D341Med (cell line): ENCODE data around the gene INHBB.

Experiments
- DNase-seq: peaks from one replicate; pipeline ENCODE4 v3.0.0; 2012; ENCODE audit warnings: low spot score

INHBB gene

DNA sequence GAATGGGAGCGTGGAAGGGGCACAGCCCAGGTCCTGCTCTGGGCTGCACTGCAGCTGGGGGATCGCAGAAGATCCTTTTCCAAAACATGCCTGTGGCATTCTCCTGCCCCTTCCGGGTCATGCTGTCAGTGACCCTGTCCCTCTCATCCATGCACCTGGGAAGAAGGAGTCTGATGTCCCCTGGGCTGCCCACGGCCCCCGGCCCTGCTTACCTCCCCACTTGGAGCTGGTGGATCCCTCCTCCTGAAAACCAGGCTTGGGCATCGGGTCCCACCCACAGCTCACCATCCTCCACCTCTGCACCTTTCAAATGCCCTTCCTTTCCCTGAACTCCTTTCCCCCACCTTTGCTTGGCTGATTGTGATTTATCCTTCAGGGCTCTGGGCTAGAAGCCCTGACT lies 11.8 kb downstream of the INHBB start:
- DNase-seq = no peak

DNA sequence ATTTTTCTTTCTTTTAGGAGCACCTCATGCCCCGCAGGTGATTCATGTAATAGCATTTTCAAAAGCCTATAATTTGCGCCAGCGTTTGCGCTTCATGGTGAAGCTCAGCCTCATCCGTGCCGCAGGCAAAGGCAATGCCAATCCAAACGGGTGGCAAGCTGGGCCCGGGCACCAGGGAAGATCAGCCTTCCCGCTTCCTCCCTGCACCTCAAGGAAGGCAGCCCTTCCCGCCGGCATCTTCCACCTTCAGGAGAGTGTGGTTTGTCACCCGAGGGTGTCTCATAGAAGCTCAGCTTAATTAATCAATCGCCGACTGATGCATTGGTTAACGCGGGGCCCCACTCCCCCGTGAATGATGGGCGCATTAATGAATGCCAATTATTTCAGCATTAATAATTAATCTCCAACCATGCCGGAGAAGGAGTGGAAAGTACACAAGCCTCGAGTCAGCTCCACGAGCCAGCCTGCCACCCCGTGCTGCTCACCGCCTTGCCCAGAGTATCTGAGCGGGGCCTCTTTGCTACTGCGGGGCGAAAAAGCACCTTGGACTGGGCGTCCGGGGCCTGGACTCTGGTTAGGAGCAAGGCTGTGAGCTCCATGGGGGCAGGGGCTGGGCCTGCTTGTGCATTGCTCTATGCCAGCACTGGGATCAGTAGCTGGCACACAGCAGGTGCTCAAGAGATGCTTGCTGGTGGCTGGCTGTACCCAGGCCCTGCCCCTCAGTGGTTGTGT lies 13.0 kb downstream of the INHBB start:
- no peak for DNase-seq

DNA sequence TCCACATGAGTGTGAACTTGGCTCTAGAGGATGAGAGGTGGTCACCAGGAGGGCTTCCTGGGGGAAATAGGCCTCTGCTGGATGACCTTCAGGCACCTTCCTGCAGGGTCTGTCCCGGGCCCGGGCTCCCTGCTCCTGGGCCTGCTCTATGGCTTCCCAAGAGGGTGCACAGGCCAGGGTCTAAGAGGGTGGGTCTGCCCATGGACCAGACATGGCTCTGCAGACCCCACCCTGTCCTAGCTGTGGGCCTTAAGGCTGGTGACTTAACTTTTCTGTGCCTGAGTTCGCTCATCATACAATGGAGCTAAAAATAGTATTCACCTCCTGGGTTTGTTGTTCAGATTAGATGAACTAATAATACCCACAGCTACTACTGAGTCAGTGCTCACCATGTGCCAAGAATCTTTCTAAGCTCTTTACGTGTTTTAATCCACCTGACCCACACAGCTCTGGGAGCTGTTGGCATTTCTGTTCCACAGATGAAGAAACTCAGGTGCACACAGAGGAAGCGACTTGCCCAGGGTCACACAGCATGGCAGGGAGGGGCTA lies 14.4 kb downstream of the INHBB start:
- DNase-seq = no peak

DNA sequence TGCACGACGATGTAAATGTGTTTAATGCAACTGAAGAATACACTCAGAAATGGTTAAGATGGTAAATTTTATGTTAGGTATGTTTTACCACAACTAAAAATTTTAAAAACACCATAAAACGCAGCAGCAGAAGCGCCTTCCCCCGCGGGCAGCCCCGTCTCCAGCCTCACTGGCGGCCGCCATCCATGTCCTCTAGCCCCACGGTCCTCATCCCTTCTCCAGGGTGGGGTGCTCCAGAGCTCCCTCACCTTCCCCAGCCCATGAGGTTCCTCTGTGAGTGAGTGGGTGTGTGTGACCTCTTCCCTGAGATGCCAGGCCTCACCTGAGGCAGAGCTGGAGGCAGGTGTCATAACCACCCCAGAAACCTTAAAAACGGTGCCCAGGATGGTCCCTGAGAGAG lies 17.0 kb downstream of the INHBB start:
- no peak for DNase-seq

DNA sequence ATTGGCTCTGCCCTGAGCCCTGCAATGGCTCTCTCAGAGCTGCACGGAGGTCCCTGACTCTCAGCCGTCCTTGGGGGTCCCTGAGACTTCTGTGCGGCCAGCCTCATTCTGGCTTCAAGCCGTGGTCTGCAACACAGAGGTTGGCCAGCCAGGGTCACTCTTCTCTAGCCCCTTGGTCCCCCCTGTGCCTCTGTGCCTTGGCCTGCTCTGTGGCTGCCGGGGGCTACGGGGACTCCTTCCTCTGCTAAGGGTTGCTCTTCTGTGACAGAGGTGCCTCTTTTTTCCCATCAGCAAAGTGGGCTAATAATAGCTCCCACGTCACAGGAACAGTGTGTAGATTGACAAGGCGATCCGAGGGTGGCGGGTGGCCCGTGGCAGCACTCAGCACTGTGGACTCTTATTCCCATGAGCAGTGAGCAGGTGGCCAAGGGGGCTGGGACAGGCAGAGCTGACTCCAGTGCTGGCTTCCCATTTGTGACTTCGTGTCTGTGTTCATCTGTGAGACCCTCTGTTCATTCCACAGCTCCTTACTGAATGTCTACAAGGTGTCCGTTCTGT lies 19.4 kb downstream of the INHBB start:
- no peak for DNase-seq

DNA sequence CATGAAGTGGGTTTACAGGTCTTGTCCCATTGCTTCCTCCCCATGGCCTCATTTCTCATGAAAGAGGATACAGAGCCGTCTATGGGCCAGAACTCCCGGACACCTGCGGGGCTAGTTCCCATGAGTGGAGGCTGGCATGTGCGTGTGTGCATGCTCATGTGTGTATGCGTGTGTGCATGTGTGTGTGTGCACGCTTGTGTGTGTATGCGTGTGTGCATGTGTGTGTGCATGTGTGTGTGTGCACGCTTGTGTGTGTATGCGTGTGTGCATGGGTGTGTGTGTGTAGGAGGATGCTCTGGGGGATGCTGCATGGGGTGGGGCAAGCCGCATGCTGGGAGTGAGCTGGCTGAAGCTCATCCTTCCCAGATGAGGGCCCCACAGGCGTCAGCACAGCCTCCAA lies 20.8 kb downstream of the INHBB start:
- DNase-seq = no peak

DNA sequence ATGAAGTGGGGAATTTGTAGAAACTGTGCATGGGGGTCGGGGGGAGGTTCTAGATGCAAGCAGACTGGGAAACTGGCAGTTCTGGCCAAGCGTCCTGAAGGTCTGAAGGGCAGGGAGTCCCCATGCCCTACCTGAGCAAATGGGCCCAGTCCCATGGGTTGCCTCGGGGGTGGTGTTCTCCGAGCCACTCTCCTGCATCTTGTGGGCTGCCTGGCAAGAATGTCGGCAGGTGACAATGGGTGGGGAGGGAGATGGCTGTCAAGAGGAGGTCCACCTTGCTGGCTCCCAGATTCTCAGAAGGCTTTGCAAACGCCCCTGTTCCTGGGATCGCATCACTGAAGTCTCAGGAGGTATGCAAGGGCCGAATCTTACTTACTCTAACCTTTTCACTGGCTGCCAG lies 21.3 kb downstream of the INHBB start:
- no peak for DNase-seq

DNA sequence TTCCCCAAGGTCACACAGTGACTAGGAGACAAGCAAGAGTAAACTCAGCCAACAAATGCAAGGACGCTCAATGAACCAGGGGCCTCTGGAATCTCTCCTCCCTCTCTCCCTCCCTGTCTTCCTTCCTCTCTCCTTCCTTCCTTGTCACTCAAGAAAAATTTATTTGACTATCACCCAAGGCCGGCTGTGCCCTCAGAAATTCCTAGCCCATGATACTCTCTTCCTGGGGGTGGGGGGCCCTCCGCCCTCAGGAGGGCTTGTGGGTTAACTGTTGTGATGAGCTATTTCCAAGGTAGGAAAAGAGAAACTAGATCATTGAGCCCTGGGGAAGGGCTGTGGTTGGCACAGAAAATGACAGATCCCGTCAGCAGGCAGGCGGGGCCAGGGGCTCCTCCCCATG lies 21.7 kb downstream of the INHBB start:
- DNase-seq = no peak

DNA sequence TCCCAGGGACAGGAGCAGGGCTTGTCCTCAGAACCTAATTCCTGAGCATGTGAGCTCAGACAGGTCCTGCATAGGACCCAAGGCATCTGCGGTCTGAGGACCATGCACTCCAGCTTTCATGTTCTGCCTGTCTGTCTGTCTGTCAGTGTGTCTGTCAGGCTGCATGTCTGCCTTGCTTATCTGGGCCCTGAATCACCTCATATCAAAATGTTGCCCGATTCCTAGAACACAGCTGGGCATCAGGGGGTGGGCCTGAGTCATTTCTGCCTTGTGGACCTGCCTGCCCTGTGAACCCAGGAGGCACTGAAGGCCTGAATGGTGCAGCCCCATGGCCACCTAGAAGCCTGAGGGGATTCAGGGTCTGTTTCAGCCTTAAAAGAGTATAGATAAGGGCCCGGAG lies 22.1 kb downstream of the INHBB start:
- no peak for DNase-seq

DNA sequence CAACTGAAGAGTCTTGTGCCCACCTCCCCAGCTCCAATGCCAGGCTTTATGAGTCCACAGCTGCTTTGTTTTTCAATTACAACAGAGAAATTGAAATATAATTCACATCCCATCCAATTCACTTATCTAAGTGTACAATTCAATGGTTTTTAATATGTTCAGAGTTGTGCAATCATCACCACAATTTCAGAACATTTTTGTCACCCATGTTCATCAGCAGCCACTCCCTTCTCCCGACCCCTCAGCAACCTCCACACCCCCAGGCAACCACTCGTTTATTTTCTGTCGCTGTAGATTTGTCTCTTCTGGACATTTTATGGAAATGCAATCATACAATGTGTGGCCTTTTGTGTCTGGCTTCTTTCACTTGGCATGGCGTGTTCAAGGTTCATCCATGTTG lies 23.3 kb downstream of the INHBB start:
- DNase-seq = no peak

DNA sequence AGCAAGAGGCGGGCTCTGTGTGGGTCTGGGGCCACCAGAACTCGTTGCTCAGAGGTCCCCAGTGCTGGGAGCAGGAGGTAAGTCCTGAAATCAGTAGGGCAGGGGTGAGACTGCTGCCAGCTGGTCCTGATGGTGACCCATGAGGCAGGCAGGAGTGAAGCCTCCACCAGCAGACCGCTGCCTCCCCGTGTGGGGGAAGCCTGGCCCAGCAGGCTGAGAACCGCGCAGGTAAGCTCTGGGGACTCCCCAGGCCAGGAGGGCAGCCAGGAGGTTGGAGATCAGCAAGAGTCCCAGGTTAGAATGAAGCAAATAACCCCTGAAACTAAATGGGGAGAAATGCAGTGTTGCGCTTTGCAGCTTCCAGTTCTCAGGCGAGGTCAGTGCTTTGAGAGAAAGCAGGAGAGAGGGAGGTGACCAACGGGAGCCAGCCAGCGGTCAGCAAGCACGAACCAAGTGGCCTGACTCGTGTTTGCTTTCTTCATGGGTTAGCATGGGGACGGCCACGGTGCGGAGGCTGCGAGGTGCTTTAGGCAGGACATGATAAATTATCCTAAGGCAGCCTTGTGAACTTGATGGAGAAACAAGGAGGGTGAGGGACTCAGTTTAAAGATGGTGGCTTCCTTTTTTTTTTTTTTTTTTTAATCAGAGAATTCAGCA lies 26.2 kb downstream of the INHBB start:
- no peak for DNase-seq

DNA sequence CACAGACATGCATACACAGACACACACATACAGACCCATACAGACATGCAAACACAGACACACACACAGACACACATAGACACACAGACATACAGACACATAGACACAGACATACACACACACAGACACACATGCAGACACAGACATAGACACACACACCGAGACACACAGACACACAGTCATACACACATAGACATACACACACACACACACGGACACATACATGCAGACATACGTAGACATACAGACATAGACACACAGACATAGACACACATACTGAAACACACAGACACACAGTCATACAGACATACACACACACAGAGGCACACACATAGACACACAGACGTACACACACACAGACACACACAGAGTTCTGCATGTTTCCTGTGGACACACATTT lies 26.9 kb downstream of the INHBB start:
- DNase-seq = no peak

DNA sequence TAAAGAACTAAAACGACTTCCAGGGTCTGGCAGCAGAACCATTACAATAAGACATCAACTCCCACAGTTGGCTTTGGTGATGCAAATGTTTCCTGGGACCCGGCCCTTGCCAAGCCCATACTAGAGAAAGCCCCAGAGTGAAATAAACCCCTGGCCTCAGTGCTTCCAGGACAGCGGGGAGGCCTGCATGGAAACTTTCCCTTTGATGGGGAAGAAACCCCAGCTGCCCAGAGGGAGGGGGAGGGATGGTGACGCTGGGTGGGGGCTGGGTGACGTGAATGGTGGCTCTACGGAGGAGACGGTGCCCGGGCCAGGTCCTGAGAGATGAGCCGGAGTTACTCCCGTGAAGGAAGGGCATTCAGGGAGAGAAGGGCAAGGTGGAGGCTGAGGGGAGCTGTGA lies 27.5 kb downstream of the INHBB start:
- no peak for DNase-seq

DNA sequence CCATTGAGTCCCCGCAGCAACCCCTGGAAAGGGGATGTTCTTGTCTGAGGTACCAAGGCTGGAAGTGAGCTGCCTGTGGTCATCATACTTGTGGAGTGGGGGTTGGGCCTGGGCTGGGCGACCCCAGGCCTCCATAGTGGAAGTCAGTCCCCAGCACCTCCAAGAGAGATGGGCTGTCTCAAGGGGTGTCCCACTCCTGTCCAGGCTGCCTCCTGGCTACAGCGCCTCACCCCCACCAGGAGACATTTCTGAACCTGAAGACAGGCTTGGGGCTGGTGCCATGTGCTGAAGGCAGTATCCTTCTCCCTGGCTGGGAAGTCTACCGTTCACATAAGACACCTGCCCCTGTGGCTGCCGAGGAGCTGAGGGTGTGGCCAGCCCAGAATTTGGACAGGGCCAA lies 28.9 kb downstream of the INHBB start:
- no peak for DNase-seq

DNA sequence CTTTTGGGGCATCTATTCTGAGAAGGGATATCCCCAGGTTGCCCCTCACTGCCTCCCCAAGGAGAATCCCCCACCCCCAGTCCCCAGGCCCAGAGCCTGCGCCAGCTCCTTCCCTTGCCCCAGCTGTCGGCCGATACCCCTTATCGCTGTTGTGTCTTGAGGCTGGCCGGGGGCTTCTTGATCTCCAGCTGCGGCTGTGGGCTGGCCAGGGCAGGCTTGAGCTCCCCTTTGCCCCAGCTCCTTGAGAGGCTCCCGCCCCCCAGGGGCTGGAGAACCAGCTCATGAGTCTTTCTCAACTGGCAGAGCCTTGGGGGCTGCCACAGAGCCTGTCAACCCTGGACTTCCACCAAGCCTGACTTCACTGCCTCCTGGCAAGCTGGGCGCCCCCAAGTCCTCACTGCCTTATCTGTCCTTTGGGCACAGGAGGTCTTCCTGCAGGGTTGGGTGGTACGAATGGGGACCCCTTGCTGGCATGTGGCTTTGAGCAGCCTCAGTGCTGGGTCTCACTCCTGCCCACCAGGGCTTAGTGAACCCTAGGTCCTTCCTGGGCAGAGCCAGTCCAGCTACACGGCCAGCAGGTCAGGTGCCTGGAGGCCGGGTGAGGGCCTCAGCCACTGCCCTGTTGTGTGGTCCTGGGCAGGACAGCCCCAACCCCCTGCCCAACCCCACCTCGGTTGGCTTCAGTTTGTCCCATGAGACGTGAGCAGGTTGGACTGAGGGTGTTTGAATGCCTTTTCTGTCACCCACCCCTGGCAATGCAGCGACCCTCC lies 29.5 kb downstream of the INHBB start:
- DNase-seq = no peak

DNA sequence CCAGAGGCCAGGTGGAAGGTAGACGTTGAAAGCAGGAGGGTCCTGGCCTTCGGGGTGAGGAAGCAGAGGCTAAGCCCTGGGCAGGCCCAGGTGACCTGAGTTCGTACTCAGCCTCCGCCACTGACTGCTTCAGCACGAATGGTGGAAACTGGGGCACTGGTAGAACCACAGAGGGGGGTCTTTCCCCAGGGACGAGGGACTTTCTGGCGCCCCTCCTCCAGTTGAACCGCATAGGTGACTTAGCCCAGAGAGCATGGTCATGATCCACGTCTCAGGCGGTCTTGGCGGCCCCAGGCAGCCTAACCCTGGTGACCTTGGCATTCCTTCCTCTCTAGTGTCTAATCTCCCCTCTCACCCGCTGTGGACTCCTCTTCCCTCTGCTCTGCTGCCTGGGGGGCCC lies 30.2 kb downstream of the INHBB start:
- DNase-seq = no peak

DNA sequence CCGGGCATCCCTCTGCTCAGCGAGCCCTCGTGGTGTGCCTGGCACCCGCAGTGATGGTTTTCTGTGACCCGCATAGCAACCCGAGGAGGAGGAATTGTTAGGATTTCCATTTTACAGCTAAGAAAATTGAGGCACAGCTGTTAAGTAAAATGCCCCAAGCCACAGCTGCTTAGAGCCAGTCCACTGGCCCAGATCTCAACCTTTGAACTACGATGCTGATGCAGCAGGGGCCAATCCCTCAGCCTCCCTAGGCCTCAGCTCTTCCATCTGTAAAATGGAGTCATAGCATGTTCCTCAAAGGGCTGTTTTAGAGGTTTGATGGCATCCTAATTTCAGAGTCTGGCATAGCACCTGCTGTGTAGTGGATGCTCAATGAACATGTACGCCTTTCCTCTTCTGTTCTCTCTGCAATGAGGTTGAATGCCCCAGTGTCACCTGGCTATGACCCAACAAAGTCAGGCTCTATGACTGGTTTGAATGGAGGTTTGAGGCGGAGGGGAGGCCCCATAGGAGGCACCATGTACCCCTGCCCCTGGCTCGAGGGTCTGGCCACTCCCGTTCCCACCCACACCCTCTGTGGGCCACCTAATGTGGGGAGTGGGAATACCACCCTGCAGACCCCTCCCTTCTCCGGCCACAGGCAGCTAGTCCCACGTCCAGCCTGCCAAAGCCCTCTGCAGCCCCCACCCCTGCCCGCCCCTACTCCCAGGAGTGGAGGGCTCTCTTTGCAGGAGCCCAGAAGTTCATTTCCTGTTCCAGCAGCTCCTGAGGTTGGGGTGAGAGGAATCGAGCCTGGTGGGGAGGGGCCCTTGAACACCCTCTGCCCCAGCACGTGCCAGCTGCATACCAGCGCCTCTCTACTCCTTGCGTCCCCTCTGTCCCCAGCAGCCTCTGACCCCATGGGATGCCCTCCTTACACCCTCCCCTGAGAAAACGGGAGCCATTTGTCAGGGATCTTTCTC lies 31.0 kb downstream of the INHBB start:
- no peak for DNase-seq

DNA sequence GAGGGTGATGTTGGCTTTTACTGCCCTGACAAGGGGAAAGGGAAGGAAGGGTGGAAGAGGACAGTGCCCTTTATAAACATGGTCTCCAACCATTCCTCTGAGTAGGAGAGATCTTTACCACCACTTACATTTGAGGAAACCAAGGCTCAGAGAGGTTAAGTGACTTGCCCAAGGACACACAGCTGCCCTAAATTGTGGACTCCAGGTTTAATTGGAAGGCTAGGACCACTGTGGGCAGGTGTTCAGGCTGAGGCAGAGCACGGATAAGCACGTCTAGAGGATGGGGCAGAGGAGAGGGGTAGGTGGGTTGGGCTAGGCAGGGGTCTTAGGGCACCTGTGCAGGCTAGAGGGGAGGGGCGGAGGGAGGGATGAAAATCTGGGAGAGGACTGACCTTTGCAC lies 32.7 kb downstream of the INHBB start:
- DNase-seq = no peak

DNA sequence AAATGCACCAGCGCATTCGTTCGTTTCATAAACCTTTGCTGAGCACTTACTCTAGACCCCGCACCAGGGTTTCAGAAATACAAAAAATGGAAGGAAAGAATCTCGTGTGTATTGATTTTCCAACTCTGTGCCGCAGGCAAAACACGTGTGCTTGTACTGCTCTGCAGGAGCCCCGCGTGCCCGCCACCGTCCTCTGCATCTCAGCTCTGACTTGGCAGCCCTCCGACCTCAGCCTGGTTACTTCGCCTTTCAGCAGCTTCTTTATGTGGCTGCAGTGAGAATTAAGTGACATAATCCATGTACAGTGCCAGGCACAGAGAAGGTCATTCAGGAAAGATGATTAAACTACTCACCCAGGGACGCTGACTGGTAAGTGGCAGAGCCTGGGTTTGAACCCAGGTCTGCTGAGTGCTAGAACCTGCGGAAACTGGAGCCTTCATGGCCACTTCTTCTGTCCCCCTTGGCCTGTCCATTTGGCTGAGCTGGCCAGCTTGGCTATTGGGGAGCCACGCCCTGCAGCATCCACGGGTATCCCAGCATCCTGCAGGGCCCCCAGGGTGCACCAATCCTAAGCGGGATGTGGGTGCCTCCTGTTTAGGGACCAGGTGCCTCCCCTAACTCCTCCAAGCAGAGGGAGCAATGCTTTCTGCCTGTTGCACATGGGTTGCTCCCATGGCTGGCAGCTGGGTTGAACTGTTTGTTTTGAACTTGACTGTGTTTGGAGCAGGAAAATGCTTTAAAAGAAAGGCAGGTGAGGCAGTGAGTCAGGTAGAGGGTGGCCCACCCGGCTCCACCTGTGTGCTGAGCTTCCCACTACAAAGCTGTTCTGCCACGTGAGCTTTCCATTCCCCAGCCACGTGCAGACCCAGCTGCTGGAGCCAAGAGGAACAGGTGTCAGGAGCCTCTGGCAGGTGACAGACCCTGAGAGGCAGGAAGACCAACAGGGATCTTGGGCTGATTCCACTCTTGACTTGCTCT lies 34.3 kb downstream of the INHBB start:
- DNase-seq = no peak

DNA sequence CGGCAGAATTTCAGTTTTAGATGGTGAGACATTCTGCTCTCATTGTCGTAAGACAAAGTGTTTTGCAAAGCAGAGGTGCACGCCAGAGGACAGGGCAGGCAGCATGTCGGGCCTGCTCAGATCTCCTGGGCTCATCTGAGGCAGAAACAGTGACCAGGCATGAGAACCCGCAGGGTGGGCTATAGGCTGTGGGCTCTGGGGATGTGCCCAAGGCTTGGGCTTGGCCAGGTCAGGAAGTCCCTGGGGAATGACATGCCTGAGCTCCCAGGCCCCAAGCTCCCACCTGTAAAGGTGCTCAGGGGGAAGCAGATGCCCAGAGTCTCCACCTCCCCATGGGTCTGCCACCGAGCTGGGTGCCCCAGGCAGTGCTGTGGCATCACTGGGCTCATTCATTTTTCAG lies 35.3 kb downstream of the INHBB start:
- no peak for DNase-seq
